Transverse colon (tissue), 4 donors: ENCODE measurements around the gene FUS. TPM values are rescaled to one million over a fixed set of nuclear protein-coding genes. Genes with fewer than 3 reads are reported as not detected.

Experiments
- DNase-seq: peaks from one replicate; pipeline ENCODE4 v3.0.0-alpha.2; 2019
- H3K27ac ChIP-seq, 4 donors: fragments of 200-600 bp; sonication (generic); 2 replicates each; pipeline ENCODE4 v1.5.1; 2016 to 2018; ENCODE audit warnings: inconsistent platforms in 4 of 4
- H3K27me3 ChIP-seq: fragments of 200-600 bp; sonication (generic); 2 replicates; pipeline ENCODE4 v1.5.1; 2017; ENCODE audit warnings: inconsistent platforms
- H3K36me3 ChIP-seq, 4 donors: fragments of 200-600 bp; sonication (generic); 2 replicates each; pipeline ENCODE4 v1.5.1; 2017 to 2019; ENCODE audit warnings: inconsistent platforms in 4 of 4
- H3K4me1 ChIP-seq, 4 donors: fragments of 200-600 bp; sonication (generic); 2 replicates each; pipeline ENCODE4 v1.5.1; 2017 to 2020; ENCODE audit warnings: inconsistent platforms in 4 of 4
- H3K4me3 ChIP-seq, 4 donors: fragments of 200-600 bp; sonication (generic); 1 replicate in 1 of 4; 2 replicates in 3 of 4; pipeline versions ENCODE4 v1.5.1 to v1.6.1; 2017 to 2019; ENCODE audit warnings: inconsistent platforms in 4 of 4
- H3K9me3 ChIP-seq, 2 donors: fragments of 200-600 bp; sonication (generic); 2 replicates each; pipeline ENCODE4 v1.5.1; 2017 to 2019; ENCODE audit warnings: inconsistent platforms in 2 of 2
- CTCF ChIP-seq, 5 experiments: fragments of 200-600 bp in 3 of 5; fragments of 450-650 bp in 2 of 5; sonication (generic) in 3 of 5; IDR thresholded peaks; 1 replicate in 2 of 5; 2 replicates in 3 of 5; pipeline ENCODE4 v1.5.1; 2016 to 2017; ENCODE audit warnings: antibody characterized with exemption in 5 of 5, inconsistent platforms in 3 of 5, mild to moderate bottlenecking in 2 of 5, moderate library complexity in 1 of 5
- EP300 ChIP-seq: sonication (generic); formaldehyde crosslinking; IDR thresholded peaks from one replicate; pipeline ENCODE4 v1.6.1; 2017; ENCODE audit warnings: antibody characterized with exemption, low read depth
- POLR2A ChIP-seq: fragments of 450-650 bp; IDR thresholded peaks from one replicate; pipeline ENCODE4 v1.6.1; 2016; ENCODE audit warnings: antibody characterized with exemption, mild to moderate bottlenecking, moderate library complexity
- POLR2AphosphoS5 ChIP-seq, 3 donors: sonication (generic); formaldehyde crosslinking; IDR thresholded peaks; one replicate each; pipeline ENCODE4 v1.6.1; 2016; ENCODE audit warnings: antibody characterized with exemption in 3 of 3
- WGBS, 2 donors: methylation state at CpG; one replicate each; pipeline ENCODE4 v1.1.5; 2018; ENCODE audit warnings: low coverage in 1 of 2; 5-methylcytosine and 5-hydroxymethylcytosine counted together
- in situ Hi-C, 4 donors: fragments of 200-750 bp; cut with MboI; loops; one replicate each; pipeline versions ENCODE4 v1.15.0 to v1.15.1; 2017; ENCODE audit warnings: low sequenced_read_pairs in 3 of 4, low pct_ligation_motif_present in 1 of 4, low pct_unique_long_range_greater_than_20kb in 1 of 4
- intact Hi-C: fragments of 100-400 bp; cut with DNase I; formaldehyde crosslinking; loops from one replicate; pipeline ENCODE4 v1.15.1; 2023; ENCODE audit warnings: low total_unique reads
- small RNA-seq, 4 donors: library from RNA; depleted of rRNA; stranded (forward); fragments of <200 nt; gene quantifications; one replicate each; pipeline ENCODE3, GENCODE V24; 2016
- total RNA-seq, 4 donors: library from RNA; depleted of rRNA; stranded (reverse); fragments of >200 nt; gene quantifications; one replicate each; pipeline ENCODE4 v1.1.0, GENCODE V29; 2016

Gene FUS
- total RNA-seq, 4 donors from 2014 or later: 43.6 to 116 (median 59.0) TPM

GRCh38 chr16:31225193-31225592 is 45.3 kb downstream of the FUS start:
- DNase-seq: no peak
- H3K4me3 ChIP-seq: no peak overlapping the region
- WGBS, 2 donors: 88 to 94% methylated on average over 1 to 3 of the region's 3 CpGs
- in situ Hi-C loops (no loop called here), intact Hi-C loops (no loop called here)
- no peak overlapping the region for H3K27ac ChIP-seq
- no peaks in the 10 kb centered on the region for H3K36me3 ChIP-seq
- TF ChIP-seq CTCF (IDR thresholded peaks at IDR 0.05) (no peak), POLR2A (no peak), POLR2AphosphoS5 (IDR thresholded peaks at IDR 0.05) (no peak), EP300 (no peak)
- no peaks in the 10 kb centered on the region for H3K9me3 ChIP-seq
- no peaks in the 10 kb centered on the region for H3K27me3 ChIP-seq
- H3K4me1 ChIP-seq: no peaks in the 10 kb centered on the region

GRCh38 chr16:31228206-31228605 is 48.3 kb downstream of the FUS start:
- Histone ChIP-seq H3K9me3 (no peaks in the 10 kb centered on the region), H3K27me3 (no peaks in the 10 kb centered on the region), H3K36me3 (no peaks in the 10 kb centered on the region), H3K27ac (no peak overlapping the region), H3K4me1 (no peaks in the 10 kb centered on the region), H3K4me3 (no peak overlapping the region)
- DNase-seq: no peak
- in situ Hi-C loops (no loop called here), intact Hi-C loops (no loop called here)
- WGBS, 2 donors: 95 to 100% methylated on average over 1 to 4 of the region's 4 CpGs
- TF ChIP-seq CTCF (IDR thresholded peaks at IDR 0.05): no peak
- no peak for TF ChIP-seq POLR2AphosphoS5 (IDR thresholded peaks at IDR 0.05)
- no peak for TF ChIP-seq POLR2A
- TF ChIP-seq EP300: no peak

GRCh38 chr16:31229501-31229900 is 49.6 kb downstream of the FUS start:
- no peaks in the 10 kb centered on the region for H3K36me3 ChIP-seq

GRCh38 chr16:31238041-31238440 is 58.1 kb downstream of the FUS start:
- in situ Hi-C loops (no loop called here), intact Hi-C loops (no loop called here)
- no peaks in the 10 kb centered on the region for H3K9me3 ChIP-seq
- WGBS, 2 donors: 52 to 55% methylated on average over 4 of the region's 4 CpGs
- no peaks in the 10 kb centered on the region for H3K4me1 ChIP-seq
- DNase-seq: no peak
- H3K36me3 ChIP-seq: no peaks in the 10 kb centered on the region
- no peak for TF ChIP-seq POLR2AphosphoS5 (IDR thresholded peaks at IDR 0.05)
- TF ChIP-seq CTCF (IDR thresholded peaks at IDR 0.05): no peak
- TF ChIP-seq EP300: no peak
- TF ChIP-seq POLR2A: no peak
- peaks cover 4% of the 10 kb centered on the region for H3K27me3 ChIP-seq
- no peak overlapping the region for H3K4me3 ChIP-seq
- H3K27ac ChIP-seq: no peak overlapping the region

More at GRCh38 chr16:31229501-31229900, 49.6 kb downstream of the FUS start:
- DNase-seq: no peak
- Histone ChIP-seq H3K4me1 (no peaks in the 10 kb centered on the region), H3K9me3 (no peaks in the 10 kb centered on the region), H3K27ac (no peak overlapping the region), H3K4me3 (no peak overlapping the region), H3K27me3 (no peaks in the 10 kb centered on the region)
- WGBS, 2 donors: 58 to 71% methylated on average over 2 to 10 of the region's 10 CpGs
- in situ Hi-C loops: no loop called here
- intact Hi-C loops: no loop called here
- TF ChIP-seq CTCF (IDR thresholded peaks at IDR 0.05): no peak
- TF ChIP-seq POLR2AphosphoS5 (IDR thresholded peaks at IDR 0.05): no peak
- TF ChIP-seq POLR2A: no peak
- no peak for TF ChIP-seq EP300

Small RNAs within 50 kb of the gene (small RNA-seq; reads per million reads assigned to genes)
- gene AC009088.4 (0 reads per million in 4 donors), gene NDUFA3P6 (0 reads per million in 4 donors)

Other genes starting within 250 kb of the FUS start
- gene ORAI3, start 231.1 kb upstream of the FUS start, total RNA-seq: 10 to 100 TPM; 24.8 to 45.6 (median 31.3) TPM
- gene SETD1A, start 222.4 kb upstream of the FUS start, total RNA-seq: 10 to 100 TPM in 3 of 4 donors, 1 to 10 TPM in 1; 5.3 to 37.0 (median 10.8) TPM
- gene HSD3B7, start 194.9 kb upstream of the FUS start, total RNA-seq: 10 to 100 TPM in 3 of 4 donors, 1 to 10 TPM in 1; 7.0 to 31.8 (median 29.6) TPM
- 1 to 10 TPM in 1 of 4 donors, under 1 TPM in 1, not detected in 2; 0.41 to 1.3 TPM for gene STX1B, start 169.5 kb upstream of the FUS start, total RNA-seq
- 100 to 1,000 TPM in 2 of 4 donors, 10 to 100 TPM in 2; 50.8 to 163 (median 79.7) TPM for gene STX4, start 146.6 kb upstream of the FUS start, total RNA-seq
- 10 to 100 TPM in 2 of 4 donors, 1 to 10 TPM in 2; 7.9 to 17.9 (median 10.2) TPM for gene ZNF668, start 105.9 kb upstream of the FUS start, total RNA-seq
- gene ZNF646, start 105.7 kb upstream of the FUS start, total RNA-seq: 10 to 100 TPM; 12.0 to 26.7 (median 23.5) TPM
- gene PRSS53, start 91.2 kb upstream of the FUS start, total RNA-seq: 1 to 10 TPM; 1.1 to 5.2 (median 3.1) TPM
- gene VKORC1, start 85.3 kb upstream of the FUS start, total RNA-seq: 10 to 100 TPM; 29.5 to 89.0 (median 72.0) TPM
- gene BCKDK, start 71.8 kb upstream of the FUS start, total RNA-seq: 10 to 100 TPM; 46.8 to 56.5 (median 51.3) TPM
- 10 to 100 TPM; 61.0 to 93.5 (median 62.1) TPM for gene KAT8, start 62.5 kb upstream of the FUS start, total RNA-seq
- gene PRSS8, start 44.4 kb upstream of the FUS start, total RNA-seq: 100 to 1,000 TPM; 101 to 510 (median 372) TPM
- gene PRSS36, start 30.1 kb upstream of the FUS start, total RNA-seq: 10 to 100 TPM in 1 of 4 donors, 1 to 10 TPM in 2, not detected in 1; 8.1 to 42.3 (median 9.8) TPM
- 100 to 1,000 TPM in 2 of 4 donors, 10 to 100 TPM in 2; 33.3 to 128 (median 90.6) TPM for gene PYCARD, start 22.6 kb downstream of the FUS start, total RNA-seq
- gene TRIM72, start 34.0 kb downstream of the FUS start, total RNA-seq: under 1 TPM in 1 of 4 donors, not detected in 3; 0.14 TPM
- not detected for gene PYDC1, start 37.0 kb downstream of the FUS start, total RNA-seq
- gene ITGAM, start 79.8 kb downstream of the FUS start, total RNA-seq: 10 to 100 TPM in 1 of 4 donors, 1 to 10 TPM in 3; 1.1 to 11.5 (median 2.3) TPM
- 1 to 10 TPM in 3 of 4 donors, not detected in 1; 1.2 to 3.8 (median 3.7) TPM for gene ITGAX, start 175.0 kb downstream of the FUS start, total RNA-seq
- gene ITGAD, start 213.2 kb downstream of the FUS start, total RNA-seq: under 1 TPM in 1 of 4 donors, not detected in 3; 0.75 TPM
- not detected for gene COX6A2, start 248.2 kb downstream of the FUS start, total RNA-seq